HG03342 (cell line): ENCODE data around the gene BDKRB1.

ENCODE experiments used
- ATAC-seq: cut with Tn5 transposase; IDR thresholded peaks from one replicate; pipeline ENCODE4 v1.9.1; 2021; ENCODE audit warnings: mild to moderate bottlenecking, moderate library complexity; ENCODE audit not compliant: unreplicated experiment

BDKRB1 gene

DNA sequence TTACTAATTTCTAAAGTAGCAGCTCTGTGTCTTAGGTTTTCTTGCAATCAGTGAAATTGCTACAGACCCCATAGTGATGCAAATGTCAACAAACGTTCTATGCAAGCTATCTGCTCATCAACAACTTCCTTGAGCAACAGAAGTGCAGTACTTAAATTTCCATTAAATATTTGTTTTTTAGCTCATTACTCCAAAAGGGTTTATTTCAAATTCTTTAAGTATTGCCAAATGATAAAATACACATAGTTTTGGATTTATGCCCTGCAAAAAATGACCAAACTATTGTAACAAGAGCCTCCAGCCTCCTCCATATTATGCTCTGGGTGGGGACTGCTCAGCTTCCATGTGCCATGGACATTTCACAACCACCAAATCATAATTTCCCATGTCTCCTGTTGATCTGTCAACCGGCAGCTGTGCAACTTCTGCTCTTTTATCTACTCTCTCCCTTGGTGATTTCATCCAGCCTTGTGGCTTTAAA lies 4.4 kb downstream of the BDKRB1 start:
- no peak for ATAC-seq

DNA sequence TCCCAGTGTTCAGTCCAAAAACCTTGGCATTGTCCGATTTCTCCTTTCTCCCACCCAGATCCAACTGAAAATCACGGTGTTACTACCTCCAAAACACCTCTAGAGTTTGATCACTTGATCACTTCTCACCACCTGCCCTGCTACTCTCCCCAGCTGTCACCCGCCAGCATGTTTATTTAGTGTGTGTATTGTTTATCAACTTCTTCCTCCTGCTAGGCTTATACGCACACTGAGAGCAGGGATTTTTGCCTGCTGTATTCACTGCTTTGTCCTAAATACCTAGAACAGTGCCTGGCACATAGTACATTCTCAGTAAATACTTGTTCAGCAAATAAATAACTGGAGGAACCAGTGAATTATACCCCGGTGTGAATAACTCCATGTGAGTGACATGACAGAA lies 5.0 kb downstream of the BDKRB1 start:
- ATAC-seq = no peak

DNA sequence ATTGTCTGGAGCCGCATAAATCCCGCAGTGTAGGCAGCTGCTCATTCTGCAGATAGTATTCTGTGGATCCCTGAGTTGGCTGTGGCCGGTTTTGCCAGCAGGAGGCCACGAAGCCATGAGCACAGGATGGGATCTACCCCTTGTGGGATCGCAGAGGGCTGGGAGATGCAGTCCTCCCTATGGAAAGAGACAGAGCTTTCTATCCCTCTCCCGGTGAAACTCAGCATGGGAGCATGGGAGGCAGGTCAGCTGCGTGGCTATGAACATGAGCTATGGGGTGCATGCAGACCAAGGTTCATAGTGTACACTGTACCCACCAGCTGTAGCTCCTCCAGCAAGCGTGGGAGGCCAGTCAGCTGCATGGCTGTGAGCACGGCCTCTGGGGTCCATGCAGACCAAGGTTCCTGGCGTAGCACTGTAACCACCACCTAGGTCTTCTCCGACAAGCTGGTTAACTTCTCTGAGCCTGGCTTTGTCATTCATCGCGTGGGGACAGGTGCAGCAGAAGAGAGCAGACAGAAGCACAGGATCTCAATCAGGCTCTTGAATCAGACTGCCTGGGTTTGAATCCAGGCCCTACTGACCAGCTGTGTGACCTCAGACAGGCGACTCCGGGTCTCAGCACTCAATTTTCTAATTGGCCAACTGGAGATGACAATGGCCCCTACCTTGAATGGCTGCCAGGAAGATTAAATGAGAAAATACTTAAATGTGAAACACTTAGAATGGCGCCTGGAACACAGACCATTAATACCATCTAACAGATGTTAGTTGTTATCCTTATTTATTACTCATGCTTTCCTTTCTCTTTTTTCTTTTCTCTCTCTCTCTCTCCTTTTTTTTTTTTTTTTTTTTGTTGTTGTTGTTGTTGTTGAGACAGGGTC lies 6.0 kb downstream of the BDKRB1 start:
- no peak for ATAC-seq

DNA sequence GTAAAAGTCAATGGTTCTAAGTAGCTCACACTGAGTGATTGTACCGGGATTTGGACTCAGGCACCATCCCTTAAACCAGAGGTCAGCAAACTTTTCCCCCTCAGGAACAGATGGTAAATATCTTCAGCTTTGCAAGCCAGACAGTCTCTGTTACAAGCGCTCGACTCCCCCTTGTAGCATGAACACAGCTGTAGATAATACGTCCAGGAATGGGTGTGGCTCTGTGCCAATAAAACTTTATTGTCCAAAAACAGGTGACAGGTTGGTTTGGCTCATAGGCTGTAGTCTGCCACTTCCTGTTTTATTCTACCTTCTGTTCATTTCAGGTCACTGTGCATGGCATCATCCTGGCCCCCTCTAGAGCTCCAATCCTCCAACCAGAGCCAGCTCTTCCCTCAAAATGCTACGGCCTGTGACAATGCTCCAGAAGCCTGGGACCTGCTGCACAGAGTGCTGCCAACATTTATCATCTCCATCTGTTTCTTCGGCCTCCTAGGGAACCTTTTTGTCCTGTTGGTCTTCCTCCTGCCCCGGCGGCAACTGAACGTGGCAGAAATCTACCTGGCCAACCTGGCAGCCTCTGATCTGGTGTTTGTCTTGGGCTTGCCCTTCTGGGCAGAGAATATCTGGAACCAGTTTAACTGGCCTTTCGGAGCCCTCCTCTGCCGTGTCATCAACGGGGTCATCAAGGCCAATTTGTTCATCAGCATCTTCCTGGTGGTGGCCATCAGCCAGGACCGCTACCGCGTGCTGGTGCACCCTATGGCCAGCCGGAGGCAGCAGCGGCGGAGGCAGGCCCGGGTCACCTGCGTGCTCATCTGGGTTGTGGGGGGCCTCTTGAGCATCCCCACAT lies 7.6 kb downstream of the BDKRB1 start:
- no peak for ATAC-seq

DNA sequence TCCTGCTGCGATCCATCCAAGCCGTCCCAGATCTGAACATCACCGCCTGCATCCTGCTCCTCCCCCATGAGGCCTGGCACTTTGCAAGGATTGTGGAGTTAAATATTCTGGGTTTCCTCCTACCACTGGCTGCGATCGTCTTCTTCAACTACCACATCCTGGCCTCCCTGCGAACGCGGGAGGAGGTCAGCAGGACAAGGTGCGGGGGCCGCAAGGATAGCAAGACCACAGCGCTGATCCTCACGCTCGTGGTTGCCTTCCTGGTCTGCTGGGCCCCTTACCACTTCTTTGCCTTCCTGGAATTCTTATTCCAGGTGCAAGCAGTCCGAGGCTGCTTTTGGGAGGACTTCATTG lies 8.2 kb downstream of the BDKRB1 start:
- ATAC-seq = no peak

DNA sequence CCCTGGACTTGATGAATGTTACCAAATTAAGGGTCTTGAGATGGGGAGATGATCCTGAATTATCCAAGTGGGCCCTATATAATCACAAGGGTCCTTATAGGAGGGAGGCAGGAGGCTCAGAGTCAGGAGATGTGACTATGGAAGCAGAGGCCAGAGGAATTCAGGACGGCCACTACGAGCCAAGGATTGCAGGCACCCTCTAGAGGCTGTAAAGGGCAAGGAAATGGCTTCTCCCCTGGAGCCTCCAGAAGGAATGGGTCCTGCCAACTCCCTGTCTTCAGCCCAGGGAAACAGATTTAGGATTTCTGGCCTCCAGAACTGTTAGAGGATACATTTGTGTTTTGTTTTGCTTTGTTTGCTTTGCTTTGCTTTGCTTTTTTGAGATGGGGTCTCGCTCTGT lies 8.8 kb downstream of the BDKRB1 start:
- ATAC-seq = no peak

DNA sequence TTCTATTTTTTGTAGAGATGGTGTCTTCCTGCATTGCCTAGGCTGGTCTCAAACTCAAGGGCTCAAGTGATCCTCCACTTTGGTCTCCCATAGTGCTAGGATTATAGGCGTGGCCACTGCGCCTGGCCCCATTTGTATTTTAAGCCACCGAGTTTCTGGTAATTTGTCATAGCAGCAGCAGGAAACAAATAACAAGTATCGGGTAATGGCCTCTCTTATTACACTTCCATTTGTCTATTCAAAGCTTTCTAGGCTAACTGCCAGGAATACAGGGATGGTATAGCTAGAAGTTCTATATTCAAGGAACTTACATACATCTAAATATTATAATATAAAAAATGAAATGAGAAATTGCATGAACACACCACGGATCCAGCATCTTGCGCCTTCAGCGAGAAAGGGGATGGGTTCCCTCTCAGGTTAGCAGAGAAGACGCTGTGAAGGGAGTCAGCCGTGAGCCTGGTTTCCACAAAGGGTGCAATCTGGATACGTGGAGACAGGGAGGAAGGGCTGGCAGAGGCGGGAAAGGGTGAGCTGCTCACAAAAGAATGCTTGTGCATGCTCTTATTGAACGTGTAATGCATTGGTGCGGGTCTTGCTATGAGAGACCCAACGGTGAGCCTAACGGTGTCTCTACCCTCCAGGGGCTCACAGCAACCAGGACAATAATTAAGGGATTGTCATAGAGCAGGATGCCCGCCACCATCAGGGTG lies 9.5 kb downstream of the BDKRB1 start:
- ATAC-seq = no peak

DNA sequence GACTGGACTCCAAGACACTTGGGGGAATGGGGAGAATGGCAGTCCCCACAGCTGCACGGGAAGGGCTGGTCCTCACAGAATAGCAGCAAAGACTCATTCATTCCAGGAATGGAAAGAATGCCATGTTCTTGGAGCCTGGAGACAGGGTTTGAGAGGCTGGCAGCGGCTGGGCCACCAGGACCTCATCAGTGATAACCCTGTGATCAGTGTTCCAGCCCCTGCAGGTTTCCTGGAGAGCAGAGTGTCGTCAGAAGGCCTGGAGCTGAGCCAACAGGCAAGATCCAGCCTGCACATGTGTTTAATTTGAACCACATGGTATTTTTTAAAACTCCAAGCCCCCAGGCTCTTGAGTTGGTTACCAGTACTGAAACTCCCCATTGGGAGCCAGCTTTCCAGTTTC lies 11.3 kb downstream of the BDKRB1 start:
- no peak for ATAC-seq

DNA sequence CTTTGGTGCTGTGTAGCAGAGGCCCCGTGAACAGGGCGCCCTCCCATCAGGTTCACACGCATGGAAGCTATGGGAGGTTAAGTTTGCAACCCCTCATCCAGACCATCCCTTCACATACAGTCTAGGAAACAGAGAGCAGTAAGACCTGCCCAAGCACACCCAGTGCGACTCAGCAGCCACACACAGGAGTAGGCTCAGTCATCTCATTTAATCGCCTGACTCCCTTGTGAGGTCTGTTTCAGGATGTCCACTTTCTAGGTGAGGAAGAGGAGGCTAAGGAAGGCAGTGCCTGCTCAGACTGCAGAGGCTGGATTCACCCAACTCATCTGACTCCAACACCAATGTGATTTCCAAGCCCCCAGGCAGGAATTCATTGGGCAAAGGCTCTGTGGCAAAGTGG lies 11.9 kb downstream of the BDKRB1 start:
- ATAC-seq = no peak

DNA sequence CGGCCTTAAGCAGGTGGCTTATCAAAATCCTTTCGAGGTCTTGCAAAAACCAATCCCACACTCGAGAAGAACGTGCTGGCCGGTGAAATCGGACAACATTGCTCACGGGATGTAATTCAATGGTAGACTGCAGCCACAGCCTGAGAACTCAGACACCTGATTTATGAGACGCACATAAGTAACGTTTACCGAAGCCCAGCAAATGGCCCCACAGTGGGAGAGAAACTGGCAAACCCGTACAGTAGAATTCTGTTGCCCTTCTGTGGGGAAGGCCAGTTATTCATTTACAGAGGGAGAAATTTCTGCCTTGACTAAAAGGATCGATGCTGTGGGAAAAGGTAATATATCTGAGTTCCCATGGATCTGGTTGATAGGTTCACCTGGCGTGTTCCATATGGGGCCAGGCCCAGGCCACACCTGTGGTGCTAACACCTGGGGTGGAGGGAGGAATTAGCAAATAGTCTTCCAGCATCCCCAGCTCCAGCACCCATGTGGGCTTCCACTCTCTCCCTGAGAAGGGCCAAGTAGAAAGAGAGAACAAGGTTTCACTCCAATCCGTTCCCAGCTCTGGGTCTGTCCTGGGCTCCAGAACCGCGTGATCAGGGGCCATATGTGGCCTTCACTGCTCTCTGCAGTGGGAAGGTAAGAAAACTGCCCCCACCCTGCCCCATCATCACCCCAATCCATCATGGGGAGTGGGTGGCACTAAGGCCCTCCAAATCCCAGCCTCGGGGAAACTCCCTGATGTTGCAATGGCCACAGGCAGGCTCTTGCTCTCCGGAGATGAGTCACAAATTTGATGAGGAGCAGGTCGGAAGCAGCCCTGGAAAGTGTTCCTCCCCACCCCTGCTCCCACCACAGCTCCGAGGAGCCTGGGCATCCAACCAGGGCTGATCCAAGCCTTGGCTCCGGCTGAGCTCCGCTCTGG lies 12.7 kb downstream of the BDKRB1 start:
- no peak for ATAC-seq

DNA sequence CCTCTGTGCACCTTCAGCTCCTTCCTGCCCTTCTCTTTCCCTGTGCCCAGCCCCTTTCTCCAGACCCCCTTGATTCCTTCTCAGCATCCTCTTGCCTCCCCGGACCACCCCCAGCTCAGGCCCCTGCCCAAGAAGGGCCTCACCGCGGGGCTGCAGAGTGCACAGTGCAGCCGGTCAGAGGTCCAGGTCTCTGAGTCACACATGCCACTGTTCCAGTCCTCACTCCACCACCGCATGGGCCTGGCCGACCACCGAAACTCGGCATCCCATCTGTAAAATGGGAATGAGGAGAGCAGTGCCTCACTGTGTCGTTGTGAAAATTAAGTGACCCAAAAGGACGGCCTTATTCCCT lies 13.3 kb downstream of the BDKRB1 start:
- no peak for ATAC-seq

DNA sequence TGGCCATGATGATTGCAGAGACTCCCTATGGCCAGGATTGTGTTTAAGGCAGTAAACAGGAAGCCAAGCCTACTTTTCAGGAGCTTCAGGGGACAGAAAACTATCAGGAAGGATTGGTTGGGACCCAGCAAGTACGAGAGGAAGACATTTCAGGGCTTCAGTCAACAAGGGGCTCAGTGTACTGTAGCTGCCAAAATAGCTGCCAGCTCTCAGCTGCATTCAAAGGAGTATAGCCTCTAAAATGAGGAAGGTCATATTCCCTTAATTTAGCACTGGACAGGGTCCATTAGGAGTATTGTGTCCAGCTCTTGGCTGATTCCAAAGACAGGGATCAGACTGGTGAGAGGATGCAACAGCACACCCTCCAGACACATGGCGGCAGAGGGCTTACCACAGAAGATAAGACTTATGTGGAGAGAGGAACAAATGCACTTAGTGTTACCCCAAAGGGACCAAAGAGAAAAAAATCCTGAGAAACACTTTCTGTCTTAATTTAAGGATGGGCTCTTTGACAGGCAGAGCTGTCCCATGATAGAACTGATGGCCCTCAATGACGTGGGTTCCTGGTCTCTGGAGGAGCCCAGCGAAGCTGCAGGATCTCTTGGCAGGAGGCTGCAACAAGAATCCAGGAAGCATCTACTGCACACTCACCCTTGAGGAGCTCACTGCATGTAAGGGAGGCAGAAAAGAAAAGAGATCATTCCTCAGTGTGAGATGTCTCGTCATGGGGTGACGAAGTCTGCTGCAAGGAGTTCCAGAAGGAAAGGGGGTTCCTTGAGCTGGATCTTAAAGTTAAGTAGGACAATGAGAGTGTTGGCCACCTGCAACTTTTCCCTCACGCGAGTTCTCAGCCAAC lies 14.8 kb downstream of the BDKRB1 start:
- no peak for ATAC-seq

DNA sequence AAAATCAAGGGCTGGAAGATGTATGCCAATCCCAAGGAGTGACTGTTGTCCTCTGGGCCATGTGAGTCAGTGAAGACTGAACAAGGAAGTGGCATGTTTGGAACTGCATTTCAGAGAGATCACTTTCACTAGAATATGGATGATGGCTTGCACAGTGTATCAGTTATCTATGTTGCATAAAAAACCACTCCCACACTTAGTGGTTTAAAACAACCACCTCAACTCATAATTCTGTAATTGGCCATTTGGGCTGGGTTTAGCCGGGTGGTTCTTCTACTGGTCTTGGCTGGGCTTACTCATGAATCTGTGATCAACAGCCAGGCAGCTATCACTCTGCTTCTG lies 15.4 kb downstream of the BDKRB1 start:
- ATAC-seq = no peak

DNA sequence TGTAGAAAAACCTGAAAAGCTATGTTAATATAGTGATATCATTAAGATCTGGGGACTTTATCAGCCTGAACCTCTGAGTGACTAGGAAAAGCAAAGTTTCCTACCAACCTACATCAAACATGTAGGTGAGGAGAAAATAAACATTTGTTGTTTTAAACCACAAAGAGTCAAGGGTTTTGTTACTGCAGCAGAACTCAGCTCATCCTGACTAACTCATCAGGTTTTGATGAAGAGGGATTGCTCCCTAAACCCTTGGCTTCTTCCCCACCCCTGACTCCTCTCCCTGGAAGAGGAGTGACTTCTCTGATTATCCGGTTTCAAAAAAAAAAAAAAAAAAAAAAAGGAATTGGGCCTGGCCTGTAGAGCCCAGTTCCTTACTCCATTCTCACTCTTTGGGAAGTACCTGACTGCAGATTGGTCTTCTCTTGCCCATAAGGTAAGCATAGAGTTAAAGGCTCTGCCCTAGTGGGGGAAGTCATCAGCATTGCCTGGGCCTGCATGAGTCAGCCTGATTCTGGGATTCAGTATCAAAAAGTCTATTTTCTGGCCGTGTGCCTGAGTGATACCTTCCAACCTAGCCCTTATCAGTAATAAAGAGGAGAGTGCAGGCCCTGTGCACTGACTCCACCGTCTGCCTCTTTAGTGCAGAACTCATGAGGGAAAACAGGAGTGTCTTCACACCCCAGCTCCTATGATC lies 16.9 kb downstream of the BDKRB1 start:
- no peak for ATAC-seq

DNA sequence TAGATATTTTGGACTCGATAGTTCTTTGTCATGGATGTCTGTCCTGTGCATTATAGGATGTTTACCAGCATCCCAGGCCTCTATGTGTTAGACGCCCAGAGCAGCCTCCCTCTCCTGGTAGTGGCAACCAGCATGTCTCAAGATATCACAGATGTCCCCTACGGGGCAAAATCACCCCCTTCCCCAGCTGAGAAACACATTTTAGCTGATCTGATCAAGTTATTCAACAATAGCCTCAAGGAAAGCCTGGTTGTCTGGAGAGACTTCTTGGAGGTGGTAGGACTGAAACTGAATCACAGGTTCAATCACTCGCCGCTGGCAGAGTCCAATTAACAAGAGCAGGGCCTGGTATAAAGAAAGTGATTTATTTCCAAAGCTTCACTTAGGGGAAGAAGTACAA lies 17.6 kb downstream of the BDKRB1 start:
- ATAC-seq = no peak

DNA sequence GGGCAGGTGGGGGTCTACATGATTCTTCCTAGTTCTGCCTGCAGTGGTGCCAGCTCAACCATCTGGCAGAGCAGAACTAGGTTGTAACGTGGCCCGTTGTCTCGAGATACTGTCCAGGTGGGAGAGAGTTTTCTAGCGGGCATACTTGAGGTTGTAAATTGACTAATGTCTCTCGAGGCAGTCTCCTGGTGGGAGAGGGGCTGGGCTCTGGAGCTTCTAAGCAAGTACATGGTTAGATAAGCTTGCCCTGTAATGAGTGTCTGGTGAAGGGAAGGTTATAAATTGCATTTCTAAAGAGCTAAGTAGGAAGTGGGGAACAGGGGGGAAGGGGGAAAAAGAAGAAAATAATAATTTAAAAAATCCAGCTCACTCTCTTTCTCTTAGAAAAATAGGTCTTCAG lies 18.1 kb downstream of the BDKRB1 start:
- no peak for ATAC-seq

DNA sequence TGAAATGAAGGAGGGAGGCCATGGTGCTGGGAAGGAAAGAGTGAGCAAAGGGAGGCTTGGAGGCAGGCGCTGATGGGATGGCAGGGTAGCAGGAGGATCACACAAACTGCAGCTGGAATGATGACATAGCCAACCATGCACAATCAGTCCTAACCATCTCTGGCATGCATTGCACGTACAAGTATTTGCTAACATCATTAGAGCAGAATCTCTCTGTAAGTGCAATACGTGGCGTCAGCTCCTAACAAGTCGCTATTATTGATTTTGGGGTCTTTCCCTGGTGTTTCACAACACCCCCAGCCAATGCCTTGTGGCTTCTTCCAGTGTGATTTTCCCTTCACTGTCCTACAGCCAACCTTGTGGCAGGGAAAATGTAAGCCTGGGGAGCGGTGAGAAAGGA lies 18.5 kb downstream of the BDKRB1 start:
- ATAC-seq = no peak

DNA sequence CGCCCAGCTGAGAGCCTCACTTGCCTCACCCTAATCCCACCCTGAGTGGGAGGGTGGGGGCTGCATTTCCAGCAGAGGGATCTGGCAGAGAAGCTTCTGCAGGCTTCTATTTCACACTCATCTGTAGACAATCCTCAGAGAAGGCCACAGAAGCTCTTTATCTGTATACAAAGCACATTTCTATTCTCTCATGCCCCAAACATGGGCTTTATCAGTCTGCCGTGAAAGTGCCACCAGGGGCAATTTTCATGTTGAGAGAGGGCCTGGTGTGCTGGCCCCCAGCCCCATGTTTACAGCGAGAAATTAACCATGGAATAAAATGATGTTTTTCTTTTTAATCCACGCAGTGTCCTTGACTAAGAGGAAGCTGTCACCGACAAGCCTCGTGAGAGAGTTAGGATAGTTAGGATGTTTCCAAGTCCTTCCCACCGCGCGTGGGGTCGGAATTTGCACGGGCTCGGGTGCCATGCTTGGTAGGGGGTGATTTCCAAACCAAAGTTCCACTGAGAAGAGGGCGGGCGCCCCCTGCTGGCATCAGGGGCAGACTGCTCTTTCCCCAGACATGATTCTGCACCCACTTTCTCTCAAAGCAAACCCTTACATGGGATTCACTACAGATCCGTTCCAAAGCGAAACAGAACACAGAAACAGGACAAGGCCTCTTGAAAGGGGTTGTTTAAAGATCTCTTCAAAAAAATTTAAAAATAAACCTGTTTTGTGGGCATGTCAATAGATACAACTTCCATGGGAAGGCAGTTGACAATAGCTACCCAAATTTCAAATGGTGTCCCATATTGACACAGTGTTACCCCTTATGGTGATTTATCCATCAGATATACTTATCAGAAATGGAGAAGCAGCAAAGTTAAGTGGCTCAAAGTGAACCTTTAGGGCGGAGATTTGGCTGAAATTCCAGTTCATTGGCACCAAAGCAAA lies 19.4 kb downstream of the BDKRB1 start:
- peak; percentile 52 for ATAC-seq
